ENCODE data around the gene RITA1. TPM values are rescaled to one million over a fixed set of nuclear protein-coding genes. Genes with fewer than 3 reads are reported as not detected.

RITA1 gene
- total and polyA plus RNA-seq, 3 donors from 2014 or later = 14.3 to 22.1 (median 20.9) TPM

GRCh38 chr12:113239288-113239771 lies 53.8 kb downstream of the RITA1 start:
- TF ChIP-seq POLR2A (IDR thresholded peaks at IDR 0.05) = no peak
- TF ChIP-seq, protein P1, sequence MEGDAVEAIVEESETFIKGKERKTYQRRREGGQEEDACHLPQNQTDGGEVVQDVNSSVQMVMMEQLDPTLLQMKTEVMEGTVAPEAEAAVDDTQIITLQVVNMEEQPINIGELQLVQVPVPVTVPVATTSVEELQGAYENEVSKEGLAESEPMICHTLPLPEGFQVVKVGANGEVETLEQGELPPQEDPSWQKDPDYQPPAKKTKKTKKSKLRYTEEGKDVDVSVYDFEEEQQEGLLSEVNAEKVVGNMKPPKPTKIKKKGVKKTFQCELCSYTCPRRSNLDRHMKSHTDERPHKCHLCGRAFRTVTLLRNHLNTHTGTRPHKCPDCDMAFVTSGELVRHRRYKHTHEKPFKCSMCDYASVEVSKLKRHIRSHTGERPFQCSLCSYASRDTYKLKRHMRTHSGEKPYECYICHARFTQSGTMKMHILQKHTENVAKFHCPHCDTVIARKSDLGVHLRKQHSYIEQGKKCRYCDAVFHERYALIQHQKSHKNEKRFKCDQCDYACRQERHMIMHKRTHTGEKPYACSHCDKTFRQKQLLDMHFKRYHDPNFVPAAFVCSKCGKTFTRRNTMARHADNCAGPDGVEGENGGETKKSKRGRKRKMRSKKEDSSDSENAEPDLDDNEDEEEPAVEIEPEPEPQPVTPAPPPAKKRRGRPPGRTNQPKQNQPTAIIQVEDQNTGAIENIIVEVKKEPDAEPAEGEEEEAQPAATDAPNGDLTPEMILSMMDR (IDR thresholded peaks at IDR 0.05) = no peak
- Histone ChIP-seq H3K4me1 (peaks cover 25% of the 10 kb centered on the region), H3K27me3 (no peaks in the 10 kb centered on the region), H3K27ac (peak overlapping the region; percentile 33 to 57), H3K9me3 (no peaks in the 10 kb centered on the region), H3K4me3 (no peak overlapping the region), H3K36me3 (ENCODE audit: low read depth, missing control alignments) (no peaks in the 10 kb centered on the region)
- WGBS, 2 donors = 59 to 61% methylated on average over 3 of the region's 3 CpGs
- DNase-seq = no peak
- intact Hi-C loops (cut with DNase I; ENCODE audit: low total_unique reads) = no loop called here

DNA sequence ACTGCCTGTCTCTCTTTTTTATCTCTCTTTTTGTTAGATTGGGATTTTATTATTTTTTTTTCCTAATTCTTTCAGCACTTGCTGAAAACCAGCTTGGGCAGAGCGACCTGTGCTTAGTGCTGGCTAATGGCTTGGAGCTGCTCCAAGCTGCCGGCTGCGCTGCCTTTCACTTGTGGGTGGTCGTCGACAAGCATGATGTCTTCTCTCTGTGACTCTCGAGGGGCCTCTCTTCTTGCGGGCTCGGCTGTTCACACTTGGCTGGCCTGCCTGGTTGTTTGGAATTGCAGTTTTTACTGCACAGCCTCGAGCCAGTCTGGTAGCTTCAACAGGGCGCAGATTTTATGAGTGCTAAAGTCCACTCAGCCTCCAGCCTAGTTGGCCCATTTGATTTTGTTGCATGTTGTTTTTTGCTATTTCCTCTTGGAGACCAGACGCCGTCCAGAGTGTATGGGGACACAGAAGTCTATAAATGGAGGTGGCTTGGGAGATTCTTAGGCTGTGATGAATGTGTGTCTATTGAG lies 54.4 kb downstream of the RITA1 start:
- Histone ChIP-seq H3K27me3 (no peaks in the 10 kb centered on the region), H3K4me3 (no peak overlapping the region), H3K27ac (peak overlapping the region; percentile 33 to 57), H3K9me3 (no peaks in the 10 kb centered on the region), H3K4me1 (peaks cover 30% of the 10 kb centered on the region), H3K36me3 (ENCODE audit: low read depth, missing control alignments) (no peaks in the 10 kb centered on the region)
- 43 to 60% methylated on average over 12 of the region's 12 CpGs for WGBS, 2 donors
- TF ChIP-seq, protein P1 (IDR thresholded peaks at IDR 0.05) = no peak
- TF ChIP-seq POLR2A (IDR thresholded peaks at IDR 0.05) = no peak
- intact Hi-C loops (cut with DNase I; ENCODE audit: low total_unique reads) = no loop called here
- no peak for DNase-seq

DNA sequence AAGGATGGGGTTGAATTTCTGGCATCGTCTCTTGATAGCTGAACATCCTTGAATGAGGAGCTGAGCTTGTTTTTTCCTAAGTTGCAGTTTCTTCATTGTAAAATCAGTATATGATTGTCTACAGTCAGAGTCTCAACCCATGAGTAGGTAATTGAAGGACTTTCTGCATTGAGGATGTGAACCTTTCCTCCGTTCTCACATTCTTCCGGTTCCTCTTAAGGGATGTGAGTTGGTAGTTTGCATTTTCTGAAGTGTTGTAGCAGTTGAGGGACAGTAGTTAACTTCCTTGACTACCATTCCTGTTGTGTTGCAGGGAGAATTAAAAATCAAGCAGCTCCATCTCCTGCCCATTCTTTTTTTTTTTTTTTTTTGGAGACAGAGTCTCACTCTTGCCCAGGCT lies 54.9 kb downstream of the RITA1 start:
- Histone ChIP-seq H3K36me3 (ENCODE audit: low read depth, missing control alignments) (no peaks in the 10 kb centered on the region), H3K4me1 (peaks cover 33% of the 10 kb centered on the region), H3K4me3 (no peak overlapping the region), H3K9me3 (no peaks in the 10 kb centered on the region), H3K27ac (no peak overlapping the region), H3K27me3 (no peaks in the 10 kb centered on the region)
- no peak for DNase-seq
- intact Hi-C loops (cut with DNase I; ENCODE audit: low total_unique reads) = no loop called here
- TF ChIP-seq, protein P1 (IDR thresholded peaks at IDR 0.05) = no peak
- no peak for TF ChIP-seq POLR2A (IDR thresholded peaks at IDR 0.05)
- 78 to 88% methylated on average over 3 of the region's 3 CpGs for WGBS, 2 donors

GRCh38 chr12:113241191-113242025 lies 55.9 kb downstream of the RITA1 start:
- no peaks in the 10 kb centered on the region for H3K9me3 ChIP-seq
- 64 to 70% methylated on average over 11 to 14 of the region's 14 CpGs for WGBS, 2 donors
- DNase-seq = no peak
- peaks cover 43% of the 10 kb centered on the region for H3K4me1 ChIP-seq
- no peaks in the 10 kb centered on the region for H3K36me3 ChIP-seq (ENCODE audit: low read depth, missing control alignments)
- peak overlapping the region in 1 of 2 donors; percentile 2 for H3K27ac ChIP-seq
- no peak overlapping the region for H3K4me3 ChIP-seq
- intact Hi-C loops (cut with DNase I; ENCODE audit: low total_unique reads) = no loop called here
- no peak for TF ChIP-seq POLR2A (IDR thresholded peaks at IDR 0.05)
- TF ChIP-seq, protein P1 (IDR thresholded peaks at IDR 0.05) = no peak
- no peaks in the 10 kb centered on the region for H3K27me3 ChIP-seq

Small RNAs within 50 kb of the gene (microRNA-seq; reads per million reads assigned to microRNA genes)
- gene MIR7106 (ENCODE audit: borderline number of aligned reads in 2 of 2, borderline replicate concordance in 1 of 2) = 0 reads per million in 2 donors

Small RNAs within 50 kb of the gene (small RNA-seq; reads per million reads assigned to genes)
- gene MIR7106 = 0 reads per million in 2 donors
- gene RF00019 = 0 reads per million in 2 donors

Other genes with a start within 250 kb of the RITA1 start
- 10 to 100 TPM in 1 of 2 donors, 1 to 10 TPM in 1; 8.5 to 11.5 TPM for gene OAS3, start 247.2 kb upstream of the RITA1 start, total RNA-seq
- 6.9 TPM for gene OAS3, start 247.2 kb upstream of the RITA1 start, polyA plus RNA-seq (ENCODE audit: insufficient read depth, low read depth, low replicate concordance)
- 1 to 10 TPM; 3.2 to 3.5 TPM for gene OAS2, start 207.2 kb upstream of the RITA1 start, total RNA-seq
- 9.0 TPM for gene OAS2, start 207.2 kb upstream of the RITA1 start, polyA plus RNA-seq (ENCODE audit: insufficient read depth, low read depth, low replicate concordance)
- gene DTX1, start 129.0 kb upstream of the RITA1 start, total RNA-seq = 10 to 100 TPM; 22.8 to 26.9 TPM
- 15.0 TPM for gene DTX1, start 129.0 kb upstream of the RITA1 start, polyA plus RNA-seq (ENCODE audit: insufficient read depth, low read depth, low replicate concordance)
- gene RASAL1, start 50.0 kb upstream of the RITA1 start, total RNA-seq = 10 to 100 TPM; 18.2 to 20.1 TPM
- 5.0 TPM for gene RASAL1, start 50.0 kb upstream of the RITA1 start, polyA plus RNA-seq (ENCODE audit: insufficient read depth, low read depth, low replicate concordance)
- under 1 TPM in 1 of 2 donors, not detected in 1; 0.81 TPM for gene CFAP73, start 36.0 kb upstream of the RITA1 start, total RNA-seq
- gene CFAP73, start 36.0 kb upstream of the RITA1 start, polyA plus RNA-seq (ENCODE audit: insufficient read depth, low read depth, low replicate concordance) = 1.2 TPM
- 10 to 100 TPM; 62.4 to 63.6 TPM for gene DDX54, start 243 bp upstream of the RITA1 start, total RNA-seq
- 40.3 TPM for gene DDX54, start 243 bp upstream of the RITA1 start, polyA plus RNA-seq (ENCODE audit: insufficient read depth, low read depth, low replicate concordance)
- gene TPCN1, start 35.7 kb downstream of the RITA1 start, total RNA-seq = 10 to 100 TPM; 48.7 to 73.0 TPM
- gene TPCN1, start 35.7 kb downstream of the RITA1 start, polyA plus RNA-seq (ENCODE audit: insufficient read depth, low read depth, low replicate concordance) = 33.4 TPM
- 10 to 100 TPM; 78.0 to 88.3 TPM for gene SLC8B1, start 149.4 kb downstream of the RITA1 start, total RNA-seq
- gene SLC8B1, start 149.4 kb downstream of the RITA1 start, polyA plus RNA-seq (ENCODE audit: insufficient read depth, low read depth, low replicate concordance) = 41.2 TPM
- 100 to 1,000 TPM; 120 to 126 TPM for gene PLBD2, start 172.9 kb downstream of the RITA1 start, total RNA-seq
- 110 TPM for gene PLBD2, start 172.9 kb downstream of the RITA1 start, polyA plus RNA-seq (ENCODE audit: insufficient read depth, low read depth, low replicate concordance)
- under 1 TPM in 1 of 2 donors, not detected in 1; 0.93 TPM for gene SDS, start 218.2 kb downstream of the RITA1 start, total RNA-seq
- gene SDS, start 218.2 kb downstream of the RITA1 start, polyA plus RNA-seq (ENCODE audit: insufficient read depth, low read depth, low replicate concordance) = 0.34 TPM
- gene SDSL, start 236.7 kb downstream of the RITA1 start, total RNA-seq = 10 to 100 TPM; 15.9 to 25.2 TPM
- gene SDSL, start 236.7 kb downstream of the RITA1 start, polyA plus RNA-seq (ENCODE audit: insufficient read depth, low read depth, low replicate concordance) = 16.3 TPM

Measured in testis (tissue), 3 donors.